Measurements from ENCODE around the gene LRCH4.

The LRCH4 gene

GRCh38 chr7:100585511-100586265, at the start of gene LRCH4:
Gene LRCH4 (minus strand): TSS chr7:100586129. CDS start chr7:100586100, 29 bp downstream.
- DNase-seq = no peak

- DNase-seq = peak; percentile 74
Observed at GRCh38 chr7:100632951-100633717, 47.2 kb upstream of the LRCH4 start.

GRCh38 chr7:100630066-100630465, 44.1 kb upstream of the LRCH4 start:
- DNase-seq = no peak

- DNase-seq = no peak
Observed at GRCh38 chr7:100629117-100629716, 43.3 kb upstream of the LRCH4 start.

GRCh38 chr7:100627238-100627549, 41.3 kb upstream of the LRCH4 start:
- DNase-seq = no peak

- DNase-seq = peak; percentile 49
Observed at GRCh38 chr7:100626530-100627237, 40.8 kb upstream of the LRCH4 start.

GRCh38 chr7:100626055-100626454, 40.1 kb upstream of the LRCH4 start:
- DNase-seq = no peak

GRCh38 chr7:100623951-100624824, 38.3 kb upstream of the LRCH4 start:
- no peak for DNase-seq

GRCh38 chr7:100621554-100621953, 35.6 kb upstream of the LRCH4 start:
- no peak for DNase-seq

- no peak for DNase-seq
Observed at GRCh38 chr7:100620804-100621203, 34.9 kb upstream of the LRCH4 start.

- no peak for DNase-seq
Observed at GRCh38 chr7:100620239-100620638, 34.3 kb upstream of the LRCH4 start.

- no peak for DNase-seq
Observed at GRCh38 chr7:100614308-100614861, 28.5 kb upstream of the LRCH4 start.

- DNase-seq = no peak
Observed at GRCh38 chr7:100613412-100614175, 27.7 kb upstream of the LRCH4 start.

- DNase-seq = no peak
Observed at GRCh38 chr7:100612730-100613390, 26.9 kb upstream of the LRCH4 start.

GRCh38 chr7:100611983-100612729, 26.2 kb upstream of the LRCH4 start, which contains the start of gene MOSPD3:
Gene MOSPD3 (plus strand): TSS chr7:100612540. CDS start chr7:100612792, 252 bp downstream.
- DNase-seq = peak; percentile 100

GRCh38 chr7:100609958-100610357, 24.0 kb upstream of the LRCH4 start:
- no peak for DNase-seq

- no peak for DNase-seq
Observed at GRCh38 chr7:100607111-100607510, 21.2 kb upstream of the LRCH4 start.

GRCh38 chr7:100606313-100606712, 20.4 kb upstream of the LRCH4 start:
- no peak for DNase-seq
